GM12874 (cell line): Measurements from ENCODE around the gene TAX1BP3.

Source experiments
- TF ChIP-seq, protein P1 (sequence below): IDR thresholded peaks from 2 replicates; pipeline ENCODE4 v1.5.1; 2011; ENCODE audit warnings: low read depth, mild to moderate bottlenecking, control low read depth, low read length, moderate library complexity; ENCODE audit not compliant: insufficient read depth

TAX1BP3 gene

GRCh38 chr17:3682033-3682432 is 13.7 kb upstream of the TAX1BP3 start:
- TF ChIP-seq, protein P1, sequence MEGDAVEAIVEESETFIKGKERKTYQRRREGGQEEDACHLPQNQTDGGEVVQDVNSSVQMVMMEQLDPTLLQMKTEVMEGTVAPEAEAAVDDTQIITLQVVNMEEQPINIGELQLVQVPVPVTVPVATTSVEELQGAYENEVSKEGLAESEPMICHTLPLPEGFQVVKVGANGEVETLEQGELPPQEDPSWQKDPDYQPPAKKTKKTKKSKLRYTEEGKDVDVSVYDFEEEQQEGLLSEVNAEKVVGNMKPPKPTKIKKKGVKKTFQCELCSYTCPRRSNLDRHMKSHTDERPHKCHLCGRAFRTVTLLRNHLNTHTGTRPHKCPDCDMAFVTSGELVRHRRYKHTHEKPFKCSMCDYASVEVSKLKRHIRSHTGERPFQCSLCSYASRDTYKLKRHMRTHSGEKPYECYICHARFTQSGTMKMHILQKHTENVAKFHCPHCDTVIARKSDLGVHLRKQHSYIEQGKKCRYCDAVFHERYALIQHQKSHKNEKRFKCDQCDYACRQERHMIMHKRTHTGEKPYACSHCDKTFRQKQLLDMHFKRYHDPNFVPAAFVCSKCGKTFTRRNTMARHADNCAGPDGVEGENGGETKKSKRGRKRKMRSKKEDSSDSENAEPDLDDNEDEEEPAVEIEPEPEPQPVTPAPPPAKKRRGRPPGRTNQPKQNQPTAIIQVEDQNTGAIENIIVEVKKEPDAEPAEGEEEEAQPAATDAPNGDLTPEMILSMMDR = no peak

DNA sequence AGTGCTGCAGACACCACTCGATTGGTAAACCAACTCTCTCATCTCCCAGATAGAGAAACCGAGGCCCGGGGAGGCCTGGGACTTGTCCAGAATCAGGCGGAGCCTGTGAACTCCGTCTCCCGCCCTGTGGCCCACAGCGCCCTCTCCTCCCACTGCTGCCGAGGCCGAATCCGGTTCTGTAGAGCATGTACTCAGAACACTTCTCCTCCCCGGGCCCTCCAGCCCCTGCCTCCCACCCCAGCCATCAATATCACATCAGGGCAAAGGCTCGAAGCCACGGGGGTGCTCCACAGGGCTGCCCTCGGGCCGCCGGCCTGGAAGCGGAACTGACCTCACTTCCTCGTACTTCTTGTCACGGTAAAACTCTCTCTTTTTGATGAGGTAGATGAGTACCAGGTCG is 13.2 kb upstream of the TAX1BP3 start:
- TF ChIP-seq, protein P1 = no peak

- TF ChIP-seq, protein P1 = no peak
Measured at GRCh38 chr17:3681057-3681456, 12.7 kb upstream of the TAX1BP3 start.

- TF ChIP-seq, protein P1 = no peak
Measured at GRCh38 chr17:3679531-3680126, 11.3 kb upstream of the TAX1BP3 start.

GRCh38 chr17:3678821-3679530 is 10.6 kb upstream of the TAX1BP3 start:
- TF ChIP-seq, protein P1 = no peak

DNA sequence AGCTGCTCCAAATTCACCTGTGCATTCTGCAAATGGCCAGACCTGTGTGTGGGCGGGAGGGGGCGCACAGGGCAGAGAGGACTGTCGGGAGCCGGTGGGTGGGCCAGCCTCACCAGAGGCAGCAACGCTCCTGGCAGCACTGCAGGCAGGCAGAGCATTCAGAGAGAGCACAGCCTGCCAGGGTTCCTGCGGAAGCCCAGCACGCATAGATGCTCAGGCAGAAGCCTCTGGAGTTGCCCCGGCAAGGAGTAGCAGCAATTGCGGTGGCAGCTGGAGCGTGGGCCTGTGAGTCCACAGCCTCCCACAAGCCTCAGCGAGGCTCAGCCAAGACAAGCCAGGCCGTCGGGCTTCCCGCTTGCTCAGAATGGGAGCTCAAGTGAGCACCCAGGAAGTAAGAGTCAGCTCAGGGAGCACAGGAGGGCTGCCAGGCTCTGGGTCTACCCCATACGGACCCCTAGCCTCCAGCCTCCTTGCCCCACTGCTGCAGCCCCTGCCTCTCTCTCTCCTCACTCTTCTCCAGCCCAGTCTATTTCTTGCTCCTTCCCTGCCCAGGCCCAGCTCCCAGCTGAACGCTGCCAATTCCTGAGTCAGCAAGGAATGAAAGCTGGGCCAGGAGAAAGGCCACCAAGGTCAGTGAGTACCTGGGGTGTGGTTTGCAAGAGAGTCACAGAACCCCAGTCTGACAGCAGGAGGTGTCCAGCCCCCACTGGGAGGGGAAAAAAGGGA is 9.9 kb upstream of the TAX1BP3 start:
- TF ChIP-seq, protein P1 = no peak

DNA sequence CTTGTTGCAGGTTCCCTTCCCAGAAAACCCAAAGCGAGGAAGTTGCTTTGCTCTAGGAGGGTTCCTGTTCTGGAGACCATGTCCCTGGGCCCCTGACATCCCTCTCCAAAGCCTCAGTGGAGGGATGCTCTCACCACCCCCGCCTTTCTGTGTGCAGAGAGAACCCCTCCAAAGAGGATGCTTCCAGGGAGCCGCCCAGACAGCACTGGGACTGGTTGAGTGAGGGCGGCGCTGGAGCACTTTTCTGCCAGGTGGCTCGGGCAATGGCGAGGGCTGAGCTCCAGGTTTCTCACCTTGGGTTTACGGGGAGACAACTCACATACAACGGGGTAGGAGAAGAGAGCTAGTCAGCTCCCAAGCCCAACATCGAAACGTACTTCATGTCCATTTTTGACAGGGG is 7.5 kb upstream of the TAX1BP3 start:
- TF ChIP-seq, protein P1 = no peak
